ENCODE data around the gene NAA35. TPM values are rescaled to one million over a fixed set of nuclear protein-coding genes. Genes with fewer than 3 reads are reported as not detected.
"Not testable (repeated sequence)": the region's sequence is repeated elsewhere in the genome, so short reads cannot be mapped to it uniquely, and the experiment has no call there.

The NAA35 gene
- total RNA-seq, 8 experiments from 2014 or later, result 14.8 to 38.7 (median 30.3) TPM

- Histone ChIP-seq H3K27ac (no peak overlapping the region), H3K4me3 (no peak overlapping the region), H3K4me1 (replicated peaks in 1 of 2) (peaks cover 0 to 6% of the 10 kb centered on the region in 2 donors)
- in situ Hi-C loops (cut with MboI; ENCODE audit: low pct_unique_long_range_greater_than_20kb in 2 of 9, low sequenced_read_pairs in 9 of 9, unreplicated experiment in 9 of 9), result no loop called here
- 60 to 100% (median 92%) methylated on average over 1 to 4 of the region's 5 CpGs; no CpG with 5 or more reads in 3 of the 10 experiments for WGBS, 10 experiments
- no peak for ATAC-seq (replicated peaks in 6 of 8)
Observed at GRCh38 chr9:86043586-86043985, 102.6 kb downstream of the NAA35 start.

GRCh38 chr9:86043999-86044398 lies 103.1 kb downstream of the NAA35 start:
- WGBS, 10 experiments, result 60 to 100% (median 97%) methylated on average over 1 to 3 of the region's 4 CpGs; no CpG with 5 or more reads in 2 of the 10 experiments
- no peak overlapping the region for H3K27ac ChIP-seq
- in situ Hi-C loops (cut with MboI; ENCODE audit: low pct_unique_long_range_greater_than_20kb in 2 of 9, low sequenced_read_pairs in 9 of 9, unreplicated experiment in 9 of 9), result no loop called here
- H3K4me1 ChIP-seq (replicated peaks in 1 of 2), result peaks cover 0 to 6% of the 10 kb centered on the region in 2 donors
- H3K4me3 ChIP-seq, result no peak overlapping the region
- ATAC-seq (replicated peaks in 6 of 8), result no peak

- no peak overlapping the region for H3K27ac ChIP-seq
- in situ Hi-C loops (cut with MboI; ENCODE audit: low pct_unique_long_range_greater_than_20kb in 2 of 9, low sequenced_read_pairs in 9 of 9, unreplicated experiment in 9 of 9), result no loop called here
- H3K4me3 ChIP-seq, result no peak overlapping the region
- peaks cover 0 to 6% of the 10 kb centered on the region in 2 donors for H3K4me1 ChIP-seq (replicated peaks in 1 of 2)
- 90 to 100% (median 96%) methylated on average over 1 to 6 of the region's 6 CpGs for WGBS, 10 experiments
- no peak for ATAC-seq (replicated peaks in 6 of 8)
Observed at GRCh38 chr9:86045654-86046053, 104.7 kb downstream of the NAA35 start.

DNA sequence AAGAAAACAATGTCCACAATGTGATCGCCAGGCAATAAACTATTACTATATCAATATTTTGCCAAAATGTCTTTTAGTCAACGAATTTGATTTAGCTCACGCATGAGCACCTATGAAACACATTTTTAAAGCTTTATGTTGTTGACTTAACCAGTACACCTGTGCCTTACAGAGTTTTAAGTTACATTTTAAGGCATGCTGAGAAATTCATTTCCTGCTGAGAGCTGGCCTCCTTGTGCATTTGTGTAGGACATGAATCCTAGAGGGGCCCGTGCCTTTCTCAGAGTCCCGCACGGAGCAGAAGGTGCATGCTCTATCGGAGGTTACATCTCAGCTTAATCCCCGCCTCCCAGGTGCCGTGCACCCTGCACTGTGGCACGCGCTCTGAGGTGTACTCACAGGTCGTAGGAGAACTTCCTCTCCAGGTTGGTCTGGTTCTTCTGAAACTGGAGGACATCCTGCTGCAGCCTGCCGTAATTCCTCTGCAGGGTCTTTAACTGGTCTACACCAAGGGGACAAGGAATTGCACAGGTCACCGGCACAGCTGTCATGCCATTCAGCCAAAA lies 105.2 kb downstream of the NAA35 start:
- WGBS, 10 experiments, result 78 to 100% (median 99%) methylated on average over 1 to 12 of the region's 14 CpGs
- peaks cover 0 to 6% of the 10 kb centered on the region in 2 donors for H3K4me1 ChIP-seq (replicated peaks in 1 of 2)
- in situ Hi-C loops (cut with MboI; ENCODE audit: low pct_unique_long_range_greater_than_20kb in 2 of 9, low sequenced_read_pairs in 9 of 9, unreplicated experiment in 9 of 9), result no loop called here
- ATAC-seq (replicated peaks in 6 of 8), result no peak
- H3K4me3 ChIP-seq, result no peak overlapping the region
- no peak overlapping the region for H3K27ac ChIP-seq

- 40 to 100% (median 80%) methylated on average over 1 to 8 of the region's 8 CpGs; no CpG with 5 or more reads in 3 of the 10 experiments for WGBS, 10 experiments
- ATAC-seq (replicated peaks in 6 of 8), result peak in 3 of 8 experiments; percentile 32 to 62 (median 34)
- H3K4me1 ChIP-seq (replicated peaks in 1 of 2), result no peaks in the 10 kb centered on the region
- in situ Hi-C loops (cut with MboI; ENCODE audit: low pct_unique_long_range_greater_than_20kb in 2 of 9, low sequenced_read_pairs in 9 of 9, unreplicated experiment in 9 of 9), result no loop called here
- H3K27ac ChIP-seq, result no peak overlapping the region
- H3K4me3 ChIP-seq, result no peak overlapping the region
Observed at GRCh38 chr9:86046930-86047341, 106.0 kb downstream of the NAA35 start.

DNA sequence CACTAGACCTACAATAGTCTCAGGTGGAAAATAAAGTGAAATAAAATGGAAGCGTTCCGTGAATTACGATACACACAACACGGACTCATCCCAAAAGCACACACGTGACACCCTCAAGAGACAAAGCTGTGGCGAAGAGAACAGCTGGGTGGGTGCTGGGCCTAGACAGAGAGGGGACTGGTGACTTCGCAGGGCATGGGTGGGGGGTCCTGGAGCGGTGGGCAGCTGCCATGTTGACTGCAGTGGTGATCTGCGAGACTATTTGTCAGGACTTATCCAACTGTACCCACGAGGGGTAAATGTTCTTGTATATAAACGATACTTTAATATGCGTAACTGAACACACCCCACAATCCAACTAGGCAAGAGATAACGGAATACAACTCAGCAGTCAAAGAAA lies 106.4 kb downstream of the NAA35 start:
- H3K4me1 ChIP-seq (replicated peaks in 1 of 2), result no peaks in the 10 kb centered on the region
- H3K27ac ChIP-seq, result no peak overlapping the region
- no peak for ATAC-seq (replicated peaks in 6 of 8)
- 83 to 100% (median 98%) methylated on average over 2 to 8 of the region's 13 CpGs; no CpG with 5 or more reads in 2 of the 10 experiments for WGBS, 10 experiments
- H3K4me3 ChIP-seq, result no peak overlapping the region
- in situ Hi-C loops (cut with MboI; ENCODE audit: low pct_unique_long_range_greater_than_20kb in 2 of 9, low sequenced_read_pairs in 9 of 9, unreplicated experiment in 9 of 9), result no loop called here

DNA sequence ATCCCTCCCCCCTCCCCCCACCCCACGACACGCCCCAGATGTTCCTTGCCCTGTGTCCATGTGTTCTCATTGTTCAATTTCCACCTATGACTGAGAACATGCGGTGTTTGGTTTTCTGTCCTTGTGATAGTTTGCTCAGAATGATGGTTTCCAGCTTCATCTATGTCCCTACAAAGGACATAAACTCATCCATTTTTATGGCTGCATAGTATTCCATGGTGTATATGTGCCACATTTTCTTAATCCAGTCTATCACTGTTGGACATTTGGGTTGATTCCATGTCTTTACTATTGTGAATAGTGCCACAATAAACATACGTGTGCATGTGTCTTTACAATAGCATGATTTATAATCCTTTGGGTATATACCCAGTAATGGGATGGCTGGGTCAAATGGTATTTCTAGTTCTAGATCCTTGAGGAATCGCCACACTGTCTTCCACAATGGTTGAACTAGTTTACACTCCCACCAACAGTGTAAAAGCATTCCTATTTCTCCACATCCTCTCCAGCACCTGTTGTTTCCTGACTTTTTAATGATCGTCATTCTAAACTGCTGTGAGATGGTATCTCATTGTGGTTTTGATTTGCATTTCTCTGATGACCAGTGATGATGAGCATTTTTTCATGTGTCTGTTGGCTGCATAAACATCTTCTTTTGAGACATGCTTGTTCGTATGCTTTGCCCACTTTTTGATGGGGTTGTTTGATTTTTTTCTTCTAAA lies 107.2 kb downstream of the NAA35 start:
- ATAC-seq (replicated peaks in 6 of 8); H3K4me1 ChIP-seq (replicated peaks in 1 of 2); H3K4me3 ChIP-seq; H3K27ac ChIP-seq; in situ Hi-C loops (cut with MboI; ENCODE audit: low pct_unique_long_range_greater_than_20kb in 2 of 9, low sequenced_read_pairs in 9 of 9, unreplicated experiment in 9 of 9): not testable (repeated sequence)
- 60 to 100% (median 100%) methylated on average over 1 to 2 of the region's 7 CpGs; no CpG with 5 or more reads in 2 of the 10 experiments for WGBS, 10 experiments

- in situ Hi-C loops (cut with MboI; ENCODE audit: low pct_unique_long_range_greater_than_20kb in 2 of 9, low sequenced_read_pairs in 9 of 9, unreplicated experiment in 9 of 9), result no loop called here
Observed at GRCh38 chr9:86052556-86053468, 111.9 kb downstream of the NAA35 start.

GRCh38 chr9:86054695-86055094 lies 113.7 kb downstream of the NAA35 start:
- H3K4me3 ChIP-seq, result no peak overlapping the region
- H3K27ac ChIP-seq, result no peak overlapping the region
- in situ Hi-C loops (cut with MboI; ENCODE audit: low pct_unique_long_range_greater_than_20kb in 2 of 9, low sequenced_read_pairs in 9 of 9, unreplicated experiment in 9 of 9), result no loop called here
- H3K4me1 ChIP-seq (replicated peaks in 1 of 2), result peaks cover 0 to 4% of the 10 kb centered on the region in 2 donors
- WGBS, 10 experiments, result 40 to 100% (median 83%) methylated on average over 1 to 3 of the region's 3 CpGs; no CpG with 5 or more reads in 3 of the 10 experiments
- peak in 4 of 8 experiments; percentile 40 to 90 (median 83) for ATAC-seq (replicated peaks in 6 of 8)

More at GRCh38 chr9:86052556-86053468, 111.9 kb downstream of the NAA35 start:
- Histone ChIP-seq H3K27ac (no peak overlapping the region), H3K4me3 (no peak overlapping the region), H3K4me1 (replicated peaks in 1 of 2) (peaks cover 0 to 4% of the 10 kb centered on the region in 2 donors)
- no peak for ATAC-seq (replicated peaks in 6 of 8)
- WGBS, 10 experiments, result 67 to 96% (median 90%) methylated on average over 2 to 9 of the region's 21 CpGs; no CpG with 5 or more reads in 2 of the 10 experiments

DNA sequence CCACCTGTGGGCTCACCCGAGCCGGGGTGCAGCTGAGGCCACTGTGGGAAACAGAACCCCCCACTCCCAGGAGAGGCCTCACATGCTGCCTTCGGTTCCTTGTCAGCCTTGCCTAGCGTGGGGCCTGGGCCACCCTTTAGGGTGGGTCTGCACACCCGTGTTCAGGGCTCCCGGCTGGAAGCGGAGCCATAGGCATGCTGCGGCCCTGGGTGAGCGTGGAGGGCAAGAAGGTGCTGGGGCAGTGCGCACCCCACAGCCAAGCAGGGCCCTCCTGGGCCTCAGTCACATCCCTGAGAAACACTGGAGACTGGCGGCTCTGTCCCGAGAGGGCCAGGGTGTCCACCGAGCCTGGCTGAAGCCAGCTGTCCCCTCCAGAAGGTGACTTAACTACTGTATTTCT lies 116.5 kb downstream of the NAA35 start:
- 87 to 100% (median 90%) methylated on average over 1 to 6 of the region's 13 CpGs; no CpG with 5 or more reads in 7 of the 10 experiments for WGBS, 10 experiments
- H3K4me3 ChIP-seq, result no peak overlapping the region
- ATAC-seq (replicated peaks in 6 of 8), result no peak
- H3K4me1 ChIP-seq (replicated peaks in 1 of 2), result peaks cover 0 to 4% of the 10 kb centered on the region in 2 donors
- H3K27ac ChIP-seq, result no peak overlapping the region
- in situ Hi-C loops (cut with MboI; ENCODE audit: low pct_unique_long_range_greater_than_20kb in 2 of 9, low sequenced_read_pairs in 9 of 9, unreplicated experiment in 9 of 9), result no loop called here

GRCh38 chr9:86061972-86062739 lies 121.2 kb downstream of the NAA35 start:
- Histone ChIP-seq H3K27ac (no peak overlapping the region), H3K4me3 (no peak overlapping the region), H3K4me1 (replicated peaks in 1 of 2) (no peaks in the 10 kb centered on the region)
- in situ Hi-C loops (cut with MboI; ENCODE audit: low pct_unique_long_range_greater_than_20kb in 2 of 9, low sequenced_read_pairs in 9 of 9, unreplicated experiment in 9 of 9), result no loop called here
- ATAC-seq (replicated peaks in 6 of 8), result no peak
- 50 to 90% (median 55%) methylated on average over 2 to 3 of the region's 11 CpGs; no CpG with 5 or more reads in 6 of the 10 experiments for WGBS, 10 experiments

Data from motor neuron (in vitro differentiated cells).